Metanephros (tissue), 1 donor: ENCODE measurements around the gene FCGR3A. TPM values are rescaled to one million over a fixed set of nuclear protein-coding genes. Genes with fewer than 3 reads are reported as not detected.

Source experiments
- total RNA-seq: library from RNA; depleted of rRNA; stranded (reverse); fragments of >200 nt; gene quantifications from one replicate; pipeline ENCODE4 v1.2.3, GENCODE V29; 2014

Gene FCGR3A
- total RNA-seq = 10.7 TPM

DNA sequence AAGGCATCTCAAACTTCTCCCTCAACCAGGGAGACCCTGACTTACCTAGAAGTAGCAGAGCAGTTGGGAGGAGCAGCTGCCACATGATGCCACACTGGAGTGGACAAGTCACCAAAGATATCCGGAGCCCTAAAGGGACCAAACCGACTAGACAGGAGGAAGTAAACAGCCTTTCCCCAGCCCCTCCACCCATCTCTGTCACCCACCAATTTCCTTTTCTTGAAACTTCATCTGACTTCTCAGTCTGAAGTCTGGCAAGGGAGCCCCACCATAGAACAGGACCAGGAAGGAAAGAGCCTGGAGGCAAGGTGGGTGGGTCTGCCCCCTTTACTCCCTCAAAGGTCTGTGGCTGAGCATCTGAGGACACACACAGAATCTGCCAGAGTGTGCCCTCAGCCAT, at the start of gene FCGR3A:
TSS of gene FCGR3A (minus strand) at position 167 of the 400 bp plus-strand sequence. CDS start at position 85, 82 bp downstream.

GRCh38 chr1:161523817-161524741, 25.5 kb downstream of the FCGR3A start, which contains the start of gene HSPA6:
TSS of gene HSPA6 (plus strand) at chr1:161524540. CDS start at chr1:161524659, 119 bp downstream.

Other genes with a start within 250 kb of the FCGR3A start
- 8.2 TPM for gene MPZ, start 239.8 kb downstream of the FCGR3A start, total RNA-seq
- 104 TPM for gene SDHC, start 235.4 kb downstream of the FCGR3A start, total RNA-seq
- 0.82 TPM for gene CFAP126, start 181.9 kb downstream of the FCGR3A start, total RNA-seq
- 35.2 TPM for gene FCGR2A, start 44.4 kb downstream of the FCGR3A start, total RNA-seq
- gene HSPA6, start 25.3 kb downstream of the FCGR3A start, total RNA-seq = 26.2 TPM
- 10.3 TPM for gene FCGR3B, start 81.4 kb upstream of the FCGR3A start, total RNA-seq
- 5.3 TPM for gene FCGR2B, start 113.3 kb upstream of the FCGR3A start, total RNA-seq
- gene FCRLA, start 157.4 kb upstream of the FCGR3A start, total RNA-seq = 0.99 TPM
- gene FCRLB, start 171.7 kb upstream of the FCGR3A start, total RNA-seq = 5.0 TPM
- gene DUSP12, start 200.0 kb upstream of the FCGR3A start, total RNA-seq = 31.2 TPM
- 32.0 TPM for gene ATF6, start 216.5 kb upstream of the FCGR3A start, total RNA-seq